NCI-H2196 (cell line): ENCODE measurements around the gene APOE.
"Not testable (repeated sequence)": the region's sequence is repeated elsewhere in the genome, so short reads cannot be mapped to it uniquely, and the experiment has no call there.

Experiments used
- DNase-seq: peaks from one replicate; lab custom pipeline; 2025; ENCODE audit not compliant: unreplicated experiment; lab: John Stamatoyannopoulos, UW

Gene APOE

GRCh38 chr19:44908836-44909261 lies 3.3 kb downstream of the APOE start:
- no peak for DNase-seq

GRCh38 chr19:44909775-44910174 lies 4.2 kb downstream of the APOE start:
- no peak for DNase-seq

- DNase-seq: not testable (repeated sequence)
These were observed 6.3 kb downstream of the APOE start for GRCh38 chr19:44911896-44912295.

GRCh38 chr19:44912854-44913253 lies 7.3 kb downstream of the APOE start:
- DNase-seq: no peak

- not testable (repeated sequence) for DNase-seq
These were observed 8.2 kb downstream of the APOE start for GRCh38 chr19:44913512-44914432.

- DNase-seq: peak; percentile 86
These were observed 9.0 kb downstream of the APOE start, which contains the start of gene APOC1 for GRCh38 chr19:44914433-44915206. Gene APOC1, plus strand, starts transcription at chr19:44914608. Its CDS starts 284 bp downstream, at chr19:44914892.

GRCh38 chr19:44924243-44924725 lies 18.7 kb downstream of the APOE start:
- DNase-seq: no peak

- no peak for DNase-seq
These were observed 19.7 kb downstream of the APOE start for GRCh38 chr19:44925114-44925891.

GRCh38 chr19:44926245-44927077 lies 20.9 kb downstream of the APOE start:
- not testable (repeated sequence) for DNase-seq

- no peak for DNase-seq
These were observed 22.1 kb downstream of the APOE start for GRCh38 chr19:44927746-44928145.

GRCh38 chr19:44930088-44930487 lies 24.5 kb downstream of the APOE start:
- no peak for DNase-seq

GRCh38 chr19:44931541-44931940 lies 25.9 kb downstream of the APOE start:
- no peak for DNase-seq

GRCh38 chr19:44939668-44940067 lies 34.1 kb downstream of the APOE start:
- no peak for DNase-seq

GRCh38 chr19:44942067-44942571 lies 36.5 kb downstream of the APOE start, which contains the start of gene APOC4:
Gene APOC4, plus strand, starts transcription at chr19:44942237. Its CDS starts 41 bp downstream, at chr19:44942278.
- no peak for DNase-seq

- no peak for DNase-seq
These were observed 38.2 kb downstream of the APOE start for GRCh38 chr19:44943801-44944249.

- no peak for DNase-seq
These were observed 41.5 kb downstream of the APOE start for GRCh38 chr19:44947041-44947581.

- no peak for DNase-seq
These were observed 42.6 kb downstream of the APOE start for GRCh38 chr19:44948237-44948636.

- no peak for DNase-seq
These were observed 43.3 kb downstream of the APOE start for GRCh38 chr19:44948763-44949374.

- DNase-seq: no peak
These were observed 44.0 kb downstream of the APOE start for GRCh38 chr19:44949550-44949949.
